ENCODE measurements around the gene PHF21B.

GRCh38 chr22:44986926-44987325 is 22.9 kb downstream of the PHF21B start:
- TF ChIP-seq, protein P1, sequence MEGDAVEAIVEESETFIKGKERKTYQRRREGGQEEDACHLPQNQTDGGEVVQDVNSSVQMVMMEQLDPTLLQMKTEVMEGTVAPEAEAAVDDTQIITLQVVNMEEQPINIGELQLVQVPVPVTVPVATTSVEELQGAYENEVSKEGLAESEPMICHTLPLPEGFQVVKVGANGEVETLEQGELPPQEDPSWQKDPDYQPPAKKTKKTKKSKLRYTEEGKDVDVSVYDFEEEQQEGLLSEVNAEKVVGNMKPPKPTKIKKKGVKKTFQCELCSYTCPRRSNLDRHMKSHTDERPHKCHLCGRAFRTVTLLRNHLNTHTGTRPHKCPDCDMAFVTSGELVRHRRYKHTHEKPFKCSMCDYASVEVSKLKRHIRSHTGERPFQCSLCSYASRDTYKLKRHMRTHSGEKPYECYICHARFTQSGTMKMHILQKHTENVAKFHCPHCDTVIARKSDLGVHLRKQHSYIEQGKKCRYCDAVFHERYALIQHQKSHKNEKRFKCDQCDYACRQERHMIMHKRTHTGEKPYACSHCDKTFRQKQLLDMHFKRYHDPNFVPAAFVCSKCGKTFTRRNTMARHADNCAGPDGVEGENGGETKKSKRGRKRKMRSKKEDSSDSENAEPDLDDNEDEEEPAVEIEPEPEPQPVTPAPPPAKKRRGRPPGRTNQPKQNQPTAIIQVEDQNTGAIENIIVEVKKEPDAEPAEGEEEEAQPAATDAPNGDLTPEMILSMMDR (IDR thresholded peaks at IDR 0.05) = no peak
- no peak for TF ChIP-seq POLR2A (IDR thresholded peaks at IDR 0.05)
